SK-N-SH (cell line): Measurements from ENCODE around the gene ASGR1. TPM values are rescaled to one million over a fixed set of nuclear protein-coding genes. Genes with fewer than 3 reads are reported as not detected.

Experiments used
- CTCF ChIA-PET: fragments of 300-600, 350-600 bp; formaldehyde crosslinking; extraction: SDS; loops from one replicate; lab custom pipeline; 2021; lab: Yijun Ruan, JAX
- POLR2A ChIA-PET: fragments of 350-600 bp; sonication (Branson Sonifier 250); formaldehyde crosslinking; extraction: SDS; loops from one replicate; lab custom pipeline; 2020; ENCODE audit warnings: antibody characterized with exemption, inconsistent platforms; lab: Yijun Ruan, JAX
- DNase-seq: peaks from one replicate; pipeline ENCODE4 v3.0.0; 2012
- H2AFZ ChIP-seq: fragments of 200-600 bp; sonication (generic); 2 replicates; pipeline ENCODE4 v1.8.1; 2016; ENCODE audit warnings: antibody characterized with exemption, mild to moderate bottlenecking, low read depth
- H3F3A ChIP-seq: fragments of 200-600 bp; sonication (generic); replicated peaks from 2 replicates; pipeline ENCODE3; 2016; ENCODE audit warnings: antibody characterized with exemption, mild to moderate bottlenecking; ENCODE audit not compliant: insufficient read depth
- H3K27ac ChIP-seq, 2 experiments: fragments of 200-500 bp in 1 of 2; fragments of 200-600 bp in 1 of 2; sonication (Bioruptor generic) in 1 of 2; sonication (generic), shearing (Covaris generic) in 1 of 2; 2 replicates each; pipeline versions ENCODE4 v1.5.1 to v1.6.1; 2014 to 2016; ENCODE audit warnings: low read depth in 2 of 2, inconsistent platforms in 1 of 2, low read length in 1 of 2, mild to moderate bottlenecking in 1 of 2, mixed read lengths in 1 of 2
- H3K27me3 ChIP-seq: fragments of 200-600 bp; sonication (generic), shearing (Covaris generic); 2 replicates; pipeline ENCODE4 v1.6.1; 2016; ENCODE audit warnings: mixed run types; ENCODE audit not compliant: insufficient read depth
- H3K36me3 ChIP-seq, 2 experiments: fragments of 200-500 bp in 1 of 2; fragments of 200-600 bp in 1 of 2; sonication (Bioruptor generic) in 1 of 2; sonication (generic) in 1 of 2; replicated peaks in 1 of 2; 2 replicates each; pipeline versions ENCODE3 to v1.5.1; 2014 to 2016; ENCODE audit warnings: low read length in 1 of 2, mild to moderate bottlenecking in 1 of 2; ENCODE audit not compliant: insufficient read depth in 2 of 2, control insufficient read depth in 1 of 2
- H3K4me1 ChIP-seq, 2 experiments: fragments of 200-500 bp in 1 of 2; fragments of 200-600 bp in 1 of 2; sonication (Bioruptor generic) in 1 of 2; sonication (generic), shearing (Covaris generic) in 1 of 2; 2 replicates each; pipeline versions ENCODE4 v1.5.1 to v1.6.1; 2014 to 2016; ENCODE audit warnings: low read depth in 1 of 2, low read length in 1 of 2, mixed run types in 1 of 2; ENCODE audit not compliant: insufficient read depth in 2 of 2, control insufficient read depth in 1 of 2
- H3K4me2 ChIP-seq: fragments of 200-600 bp; sonication (generic), shearing (Covaris generic); 2 replicates; pipeline ENCODE4 v1.6.1; 2017; ENCODE audit warnings: mixed run types
- H3K4me3 ChIP-seq, 2 experiments: fragments of 200-500 bp in 1 of 2; fragments of 200-600 bp in 1 of 2; sonication (Bioruptor generic) in 1 of 2; sonication (generic), shearing (Covaris generic) in 1 of 2; 2 replicates each; pipeline versions ENCODE4 v1.5.1 to v1.8.1; 2014 to 2016; ENCODE audit warnings: low read depth in 2 of 2, inconsistent platforms in 1 of 2, low read length in 1 of 2, mild to moderate bottlenecking in 1 of 2, mixed read lengths in 1 of 2, moderate library complexity in 1 of 2
- H3K79me2 ChIP-seq: fragments of 200-600 bp; sonication (generic); 2 replicates; pipeline ENCODE4 v1.8.1; 2017; ENCODE audit warnings: mild to moderate bottlenecking; ENCODE audit not compliant: insufficient read depth
- H3K9ac ChIP-seq: fragments of 200-600 bp; sonication (generic); 2 replicates; pipeline ENCODE4 v1.6.1; 2017; ENCODE audit warnings: mixed run types
- H3K9me2 ChIP-seq: fragments of 200-600 bp; sonication (generic); 2 replicates; pipeline ENCODE4 v1.6.1; 2017; ENCODE audit warnings: mixed run types
- H3K9me3 ChIP-seq: fragments of 200-600 bp; sonication (generic); 2 replicates; pipeline ENCODE4 v1.6.1; 2017; ENCODE audit warnings: mixed run types, mild to moderate bottlenecking, moderate library complexity
- H4K20me1 ChIP-seq: fragments of 200-600 bp; sonication (generic); 2 replicates; pipeline ENCODE4 v1.6.1; 2017; ENCODE audit warnings: mild to moderate bottlenecking, mixed run types; ENCODE audit not compliant: insufficient read depth
- CHD2 ChIP-seq: fragments of 150-350 bp; IDR thresholded peaks from 2 replicates; pipeline ENCODE4 v1.6.1; 2018; ENCODE audit warnings: low read length; ENCODE audit not compliant: partially characterized antibody
- CTCF ChIP-seq: fragments of 200-600 bp; sonication (generic); IDR thresholded peaks from 2 replicates; pipeline ENCODE4 v1.6.1; 2017; ENCODE audit warnings: antibody characterized with exemption, mild to moderate bottlenecking, moderate library complexity
- EP300 ChIP-seq, 2 experiments: IDR thresholded peaks; 2 replicates each; pipeline versions ENCODE4 v1.4.0 to v1.6.1; 2012; ENCODE audit warnings: borderline replicate concordance in 1 of 2, low read depth in 1 of 2, low read length in 1 of 2
- FOSL2 ChIP-seq: IDR thresholded peaks from 2 replicates; pipeline ENCODE4 v1.4.0; 2012; ENCODE audit warnings: low read depth, mild to moderate bottlenecking, moderate library complexity, borderline replicate concordance
- FOXM1 ChIP-seq: IDR thresholded peaks from 2 replicates; pipeline ENCODE4 v1.4.0; 2012; ENCODE audit warnings: low read depth, mild to moderate bottlenecking
- MEF2A ChIP-seq: IDR thresholded peaks from 2 replicates; pipeline ENCODE4 v1.4.0; 2012; ENCODE audit warnings: low read depth, borderline replicate concordance
- MXI1 ChIP-seq: IDR thresholded peaks from 2 replicates; pipeline ENCODE4 v1.6.1; 2012; ENCODE audit warnings: mild to moderate bottlenecking, low read depth, low read length, improper control_type of control experiment
- NFIC ChIP-seq: IDR thresholded peaks from 2 replicates; pipeline ENCODE4 v1.4.0; 2012; ENCODE audit warnings: borderline replicate concordance
- REST ChIP-seq: IDR thresholded peaks from 2 replicates; pipeline ENCODE4 v1.6.1; 2012; ENCODE audit warnings: mild to moderate bottlenecking, low read depth, low read length, moderate library complexity
- SIN3A ChIP-seq: IDR thresholded peaks from 2 replicates; pipeline ENCODE4 v1.6.1; 2012; ENCODE audit warnings: low read depth, mild to moderate bottlenecking, low read length, moderate library complexity, borderline replicate concordance
- TEAD4 ChIP-seq: IDR thresholded peaks from 2 replicates; pipeline ENCODE4 v1.4.0; 2012; ENCODE audit warnings: mild to moderate bottlenecking, borderline replicate concordance; ENCODE audit not compliant: insufficient read depth
- USF1 ChIP-seq: IDR thresholded peaks from 2 replicates; pipeline ENCODE4 v1.4.0; 2012; ENCODE audit warnings: low read depth, borderline replicate concordance
- whole genome bisulfite sequencing: methylation state at CpG from one replicate; pipeline ENCODE4 v1.1.6; 2017; ENCODE audit warnings: low lambda C conversion rate; 5-methylcytosine and 5-hydroxymethylcytosine counted together
- polyA plus RNA-seq, 3 experiments: library from polyadenylated mRNA; depleted of rRNA; stranded (reverse); fragments of >200 nt; gene quantifications; 2 replicates each; pipeline ENCODE4 v1.2.3, GENCODE V29; 2012
- TF ChIP-seq, protein P1 (sequence below): IDR thresholded peaks from 2 replicates; pipeline ENCODE4 v1.4.0; 2012; ENCODE audit warnings: low read depth, borderline replicate concordance
- TF ChIP-seq, protein P2 (sequence below): IDR thresholded peaks from 2 replicates; pipeline ENCODE4; 2012

Gene ASGR1
- polyA plus RNA-seq, 1 of the 3 experiments (the other 2 are of a cell fraction) = 2.1 TPM

- H3F3A ChIP-seq = no peaks in the 10 kb centered on the region
- H3K9me3 ChIP-seq = no peaks in the 10 kb centered on the region
- H3K4me3 ChIP-seq = no peak overlapping the region
- H2AFZ ChIP-seq = no peak overlapping the region
- ChIA-PET POLR2A (no interaction called here), CTCF (interaction anchor here (1.8 to 12.9 kb wide), 2 partner anchors 9 to 137 kb away, joined by 10 to 217 read pairs; partner anchors contain the start of gene SLC16A11)
- WGBS = 89% methylated on average over 7 of the region's 7 CpGs
- no peaks in the 10 kb centered on the region for H3K27me3 ChIP-seq
- DNase-seq = no peak
- peaks cover 3 to 7% of the 10 kb centered on the region in 2 experiments for H3K36me3 ChIP-seq
- H3K27ac ChIP-seq = no peak overlapping the region
- peaks cover 0 to 5% of the 10 kb centered on the region in 2 experiments; a peak in 1 of 4 replicates for H3K4me1 ChIP-seq
- no peak overlapping the region for H3K4me2 ChIP-seq
- TF ChIP-seq CTCF = peak; percentile 30; the same call in 1 of the 2 replicates
- TF ChIP-seq MXI1 = no peak
- TF ChIP-seq, all 33 proteins: peak for 1
- Histone ChIP-seq H3K9ac (no peak overlapping the region), H3K79me2 (no peaks in the 10 kb centered on the region), H4K20me1 (no peaks in the 10 kb centered on the region), H3K9me2 (no peaks in the 10 kb centered on the region)
Observed at GRCh38 chr17:7186241-7186640, 7.1 kb upstream of the ASGR1 start.

DNA sequence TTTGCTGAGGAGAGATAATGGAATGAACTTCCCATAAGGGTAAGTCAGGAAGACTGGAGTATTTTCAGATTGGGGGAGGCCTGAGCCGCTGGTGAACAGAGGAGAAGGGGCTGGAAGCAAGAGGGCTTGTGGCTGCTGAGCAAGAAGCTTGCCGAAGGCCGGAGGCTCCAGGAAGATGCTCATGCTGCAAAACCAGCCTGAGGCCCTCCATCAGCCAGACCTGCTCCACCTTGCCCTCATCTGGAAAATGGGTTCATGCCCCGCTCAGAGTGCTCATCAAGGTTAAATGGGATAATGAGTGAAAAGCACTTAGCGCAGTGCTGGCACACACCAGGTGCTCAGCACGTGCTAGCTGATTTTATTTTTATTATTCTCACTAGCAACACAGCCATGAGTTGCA, 5.5 kb upstream of the ASGR1 start:
- Histone ChIP-seq H3K4me2 (no peak overlapping the region), H3K9me2 (no peaks in the 10 kb centered on the region), H3K9me3 (no peaks in the 10 kb centered on the region), H3F3A (no peaks in the 10 kb centered on the region), H3K4me3 (no peak overlapping the region), H3K9ac (no peak overlapping the region), H3K27me3 (no peaks in the 10 kb centered on the region), H4K20me1 (no peaks in the 10 kb centered on the region), H3K27ac (no peak overlapping the region), H3K79me2 (no peaks in the 10 kb centered on the region), H3K4me1 (peaks cover 0 to 5% of the 10 kb centered on the region in 2 experiments; a peak in 1 of 4 replicates), H2AFZ (no peak overlapping the region), H3K36me3 (peaks cover 0 to 7% of the 10 kb centered on the region in 2 experiments)
- ChIA-PET POLR2A (interaction anchor here (0.6 kb wide), 1 partner anchor 59 kb away, joined by 5 read pairs; no protein-coding TSS in a partner anchor), CTCF (interaction anchor here (0.5 to 12.9 kb wide), 4 partner anchors 9 to 136 kb away, joined by 3 to 217 read pairs (median 4); partner anchors contain the start of gene SLC16A11)
- DNase-seq = no peak
- WGBS = 94% methylated on average over 6 of the region's 6 CpGs
- TF ChIP-seq MEF2A (no peak), EP300 (IDR thresholded peaks at IDR 0.05; ENCODE audit: borderline replicate concordance in 1 of 2, low read depth in 1 of 2, low read length in 1 of 2) (no peak), FOSL2 (no peak), USF1 (no peak), FOXM1 (no peak), SIN3A (no peak), NFIC (no peak), TEAD4 (no peak), REST (no peak), CHD2 (no peak)
- TF ChIP-seq, protein P1, sequence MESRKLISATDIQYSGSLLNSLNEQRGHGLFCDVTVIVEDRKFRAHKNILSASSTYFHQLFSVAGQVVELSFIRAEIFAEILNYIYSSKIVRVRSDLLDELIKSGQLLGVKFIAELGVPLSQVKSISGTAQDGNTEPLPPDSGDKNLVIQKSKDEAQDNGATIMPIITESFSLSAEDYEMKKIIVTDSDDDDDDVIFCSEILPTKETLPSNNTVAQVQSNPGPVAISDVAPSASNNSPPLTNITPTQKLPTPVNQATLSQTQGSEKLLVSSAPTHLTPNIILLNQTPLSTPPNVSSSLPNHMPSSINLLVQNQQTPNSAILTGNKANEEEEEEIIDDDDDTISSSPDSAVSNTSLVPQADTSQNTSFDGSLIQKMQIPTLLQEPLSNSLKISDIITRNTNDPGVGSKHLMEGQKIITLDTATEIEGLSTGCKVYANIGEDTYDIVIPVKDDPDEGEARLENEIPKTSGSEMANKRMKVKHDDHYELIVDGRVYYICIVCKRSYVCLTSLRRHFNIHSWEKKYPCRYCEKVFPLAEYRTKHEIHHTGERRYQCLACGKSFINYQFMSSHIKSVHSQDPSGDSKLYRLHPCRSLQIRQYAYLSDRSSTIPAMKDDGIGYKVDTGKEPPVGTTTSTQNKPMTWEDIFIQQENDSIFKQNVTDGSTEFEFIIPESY = no peak
- TF ChIP-seq, protein P2, sequence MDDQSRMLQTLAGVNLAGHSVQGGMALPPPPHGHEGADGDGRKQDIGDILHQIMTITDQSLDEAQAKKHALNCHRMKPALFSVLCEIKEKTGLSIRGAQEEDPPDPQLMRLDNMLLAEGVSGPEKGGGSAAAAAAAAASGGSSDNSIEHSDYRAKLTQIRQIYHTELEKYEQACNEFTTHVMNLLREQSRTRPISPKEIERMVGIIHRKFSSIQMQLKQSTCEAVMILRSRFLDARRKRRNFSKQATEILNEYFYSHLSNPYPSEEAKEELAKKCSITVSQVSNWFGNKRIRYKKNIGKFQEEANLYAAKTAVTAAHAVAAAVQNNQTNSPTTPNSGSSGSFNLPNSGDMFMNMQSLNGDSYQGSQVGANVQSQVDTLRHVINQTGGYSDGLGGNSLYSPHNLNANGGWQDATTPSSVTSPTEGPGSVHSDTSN = no peak
